H9 (cell line): ENCODE measurements around the gene SLC22A13. TPM values are rescaled to one million over a fixed set of nuclear protein-coding genes. Genes with fewer than 3 reads are reported as not detected.

Experiments
- DNase-seq: peaks from one replicate; pipeline ENCODE4 v3.0.0-alpha.2; 2017
- H2AFZ ChIP-seq: one replicate; pipeline ENCODE4 v1.6.1; 2013; ENCODE audit warnings: mild to moderate bottlenecking, low read length, control low read depth, moderate library complexity
- H2AK5ac ChIP-seq: 2 replicates; pipeline ENCODE4 v1.6.1; 2013; ENCODE audit warnings: low read length, control low read depth, mixed read lengths; ENCODE audit not compliant: insufficient read length
- H2BK120ac ChIP-seq: one replicate; pipeline ENCODE4 v1.6.1; 2013; ENCODE audit warnings: low read depth, mild to moderate bottlenecking, low read length, control low read depth, inconsistent platforms; ENCODE audit not compliant: poor library complexity, severe bottlenecking
- H2BK12ac ChIP-seq: 2 replicates; pipeline ENCODE4 v1.6.1; 2013; ENCODE audit warnings: low read length, control low read depth, mixed read lengths, low read depth; ENCODE audit not compliant: insufficient read length
- H2BK15ac ChIP-seq: 2 replicates; pipeline ENCODE4 v1.6.1; 2013; ENCODE audit warnings: low read depth, low read length, control low read depth
- H2BK20ac ChIP-seq: one replicate; pipeline ENCODE4 v1.6.1; 2013; ENCODE audit warnings: low read depth, mild to moderate bottlenecking, low read length, control low read depth, inconsistent platforms; ENCODE audit not compliant: poor library complexity, severe bottlenecking
- H2BK5ac ChIP-seq: 2 replicates; pipeline ENCODE4 v1.6.1; 2013; ENCODE audit warnings: low read length, control low read depth, mixed read lengths; ENCODE audit not compliant: insufficient read length
- H3K14ac ChIP-seq: 2 replicates; pipeline ENCODE4 v1.6.1; 2013; ENCODE audit warnings: low read length, control low read depth; ENCODE audit not compliant: insufficient read depth
- H3K18ac ChIP-seq: 2 replicates; pipeline ENCODE4 v1.6.1; 2013; ENCODE audit warnings: low read depth, mild to moderate bottlenecking, mixed read lengths, low read length, control low read depth; ENCODE audit not compliant: insufficient read length
- H3K23ac ChIP-seq: 2 replicates; pipeline ENCODE4 v1.6.1; 2013; ENCODE audit warnings: low read length, control low read depth, mixed read lengths, low read depth; ENCODE audit not compliant: insufficient read length
- H3K23me2 ChIP-seq: 2 replicates; pipeline ENCODE4 v1.6.1; 2013; ENCODE audit warnings: low read depth, mild to moderate bottlenecking, mixed read lengths, low read length, control low read depth; ENCODE audit not compliant: insufficient read length, poor library complexity, severe bottlenecking
- H3K27ac ChIP-seq: 2 replicates; pipeline ENCODE4 v1.5.1; 2013; ENCODE audit warnings: low read length, control low read depth, mixed read lengths, low read depth; ENCODE audit not compliant: insufficient read length
- H3K27me3 ChIP-seq: 2 replicates; pipeline ENCODE4 v1.6.1; 2013; ENCODE audit warnings: low read length, control low read depth, inconsistent platforms; ENCODE audit not compliant: insufficient read depth
- H3K4ac ChIP-seq: 2 replicates; pipeline ENCODE4 v1.6.1; 2013; ENCODE audit warnings: low read depth, mild to moderate bottlenecking, control low read depth, inconsistent platforms, low read length, moderate library complexity
- H3K4me1 ChIP-seq: 2 replicates; pipeline ENCODE4 v1.6.1; 2013; ENCODE audit warnings: low read length, control low read depth, inconsistent platforms; ENCODE audit not compliant: insufficient read depth
- H3K4me2 ChIP-seq: 2 replicates; pipeline ENCODE4 v1.6.1; 2013; ENCODE audit warnings: low read length, control low read depth, mixed read lengths; ENCODE audit not compliant: insufficient read length, insufficient read depth
- H3K56ac ChIP-seq: 2 replicates; pipeline ENCODE4 v1.6.1; 2013; ENCODE audit warnings: low read depth, mild to moderate bottlenecking, mixed read lengths, low read length, control low read depth; ENCODE audit not compliant: insufficient read length
- H3K79me1 ChIP-seq: 2 replicates; pipeline ENCODE4 v1.6.1; 2013; ENCODE audit warnings: low read depth, mild to moderate bottlenecking, moderate library complexity, low read length, control low read depth, inconsistent platforms; ENCODE audit not compliant: insufficient read depth, poor library complexity, severe bottlenecking
- H3K79me2 ChIP-seq: 2 replicates; pipeline ENCODE4 v1.6.1; 2013; ENCODE audit warnings: low read length, control low read depth, inconsistent platforms; ENCODE audit not compliant: insufficient read depth
- H3K9ac ChIP-seq: 2 replicates; pipeline ENCODE4 v1.6.1; 2013; ENCODE audit warnings: low read length, control low read depth, mixed read lengths; ENCODE audit not compliant: insufficient read length; ENCODE audit errors: extremely low read depth
- H3K9me3 ChIP-seq: one replicate; pipeline ENCODE4 v1.6.1; 2013; ENCODE audit warnings: low read depth, low read length, inconsistent platforms; ENCODE audit not compliant: control insufficient read depth
- H3T11ph ChIP-seq: one replicate; pipeline ENCODE4 v1.6.1; 2013; ENCODE audit warnings: mild to moderate bottlenecking, low read length, control low read depth, inconsistent platforms
- H4K20me1 ChIP-seq: one replicate; pipeline ENCODE4 v1.6.1; 2013; ENCODE audit not compliant: control insufficient read depth, insufficient read length, insufficient read depth
- H4K5ac ChIP-seq: 2 replicates; pipeline ENCODE4 v1.6.1; 2013; ENCODE audit warnings: low read depth, mild to moderate bottlenecking, mixed read lengths, low read length, control low read depth; ENCODE audit not compliant: insufficient read length
- H4K8ac ChIP-seq: replicated peaks from 2 replicates; pipeline ENCODE4 v1.6.1; 2013; ENCODE audit warnings: low read length, control low read depth, mixed read lengths, low read depth; ENCODE audit not compliant: insufficient read length
- H4K91ac ChIP-seq: 2 replicates; pipeline ENCODE4 v1.6.1; 2013; ENCODE audit warnings: low read depth, mild to moderate bottlenecking, moderate library complexity, mixed read lengths, low read length, control low read depth; ENCODE audit not compliant: insufficient read length
- H3K27ac Mint-ChIP-seq, 3 experiments: 2 replicates in 2 of 3; 3 replicates in 1 of 3; pipeline ENCODE4 v1.8.0; 2020 to 2021; ENCODE audit warnings: mixed read lengths in 3 of 3, mild to moderate bottlenecking in 1 of 3, moderate library complexity in 1 of 3
- H3K27me3 Mint-ChIP-seq: 2 replicates; pipeline ENCODE4 v1.8.0; 2021; ENCODE audit warnings: low read depth, mild to moderate bottlenecking, moderate library complexity, mixed read lengths
- H3K36me3 Mint-ChIP-seq, 3 experiments: 2 replicates in 2 of 3; 3 replicates in 1 of 3; pipeline ENCODE4 v1.8.0; 2020 to 2021; ENCODE audit warnings: low read depth in 3 of 3, mixed read lengths in 3 of 3; ENCODE audit not compliant: insufficient read depth in 1 of 3
- H3K4me1 Mint-ChIP-seq, 2 experiments: 2 replicates each; pipeline ENCODE4 v1.8.0; 2020; ENCODE audit warnings: mixed read lengths in 2 of 2
- H3K4me3 Mint-ChIP-seq, 2 experiments: 2 replicates in 1 of 2; 3 replicates in 1 of 2; pipeline ENCODE4 v1.8.0; 2020 to 2021; ENCODE audit warnings: mild to moderate bottlenecking in 2 of 2, mixed read lengths in 2 of 2, moderate library complexity in 1 of 2
- H3K9me3 Mint-ChIP-seq, 2 experiments: 2 replicates in 1 of 2; 3 replicates in 1 of 2; pipeline ENCODE4 v1.8.0; 2020; ENCODE audit warnings: mild to moderate bottlenecking in 2 of 2, mixed read lengths in 2 of 2, moderate library complexity in 1 of 2
- CTCF ChIP-seq: fragments of 200-600 bp; sonication (generic); conservative IDR thresholded peaks from 3 replicates; pipeline ENCODE4 v1.8.0; 2021; ENCODE audit warnings: antibody characterized with exemption, mild to moderate bottlenecking
- WGBS: extraction: QIAGEN DNeasy Blood & Tissue Kit; methylation state at CpG from one replicate; pipeline ENCODE4 v1.1.7; 2013; ENCODE audit warnings: missing lambda C conversion rate, low lambda C conversion rate, mixed read lengths; ENCODE audit not compliant: insufficient read length; ENCODE audit errors: extremely low coverage; 5-methylcytosine and 5-hydroxymethylcytosine counted together
- total RNA-seq: library from RNA; stranded (reverse); gene quantifications from 2 replicates; pipeline ENCODE4 v1.2.1, GENCODE V29; 2021

SLC22A13 gene
- total RNA-seq, 1 experiment from 2014 or later, result not detected

- H3K27ac Mint-ChIP-seq, result no peak overlapping the region
- H2AFZ ChIP-seq, result no peak overlapping the region
- H3K79me1 ChIP-seq, result no peaks in the 10 kb centered on the region
- H3K23ac ChIP-seq, result no peak overlapping the region
- H2BK120ac ChIP-seq, result no peak overlapping the region
- H4K91ac ChIP-seq, result no peak overlapping the region
- H3K27me3 Mint-ChIP-seq, result no peaks in the 10 kb centered on the region
- H3K4ac ChIP-seq, result no peak overlapping the region
- no peak for TF ChIP-seq CTCF
- WGBS, result no CpG with 5 or more reads among the region's 2 CpGs
- H3K27me3 ChIP-seq, result no peaks in the 10 kb centered on the region
- H2BK5ac ChIP-seq, result no peak overlapping the region
- H4K5ac ChIP-seq, result no peak overlapping the region
- H3K4me3 Mint-ChIP-seq, result no peak overlapping the region
- no peak for DNase-seq
- no peak overlapping the region for H3K14ac ChIP-seq
- no peak overlapping the region for H2AK5ac ChIP-seq
- peaks cover 19 to 54% (median 39%) of the 10 kb centered on the region in 3 experiments for H3K36me3 Mint-ChIP-seq
- no peak overlapping the region for H2BK20ac ChIP-seq
- no peak overlapping the region for H2BK15ac ChIP-seq
- no peaks in the 10 kb centered on the region for H3K9me3 ChIP-seq
- H2BK12ac ChIP-seq, result no peak overlapping the region
- no peaks in the 10 kb centered on the region for H3K23me2 ChIP-seq
- no peaks in the 10 kb centered on the region for H3K4me1 ChIP-seq
- H3T11ph ChIP-seq, result no peak overlapping the region
- H3K56ac ChIP-seq, result no peak overlapping the region
- H3K79me2 ChIP-seq, result no peaks in the 10 kb centered on the region
- no peak overlapping the region for H4K8ac ChIP-seq
- H3K4me1 Mint-ChIP-seq, result no peaks in the 10 kb centered on the region
- H3K9ac ChIP-seq, result no peak overlapping the region
- H4K20me1 ChIP-seq, result peaks cover 4% of the 10 kb centered on the region
- no peak overlapping the region for H3K27ac ChIP-seq
- H3K18ac ChIP-seq, result no peak overlapping the region
- H3K4me2 ChIP-seq, result no peak overlapping the region
- H3K9me3 Mint-ChIP-seq, result no peaks in the 10 kb centered on the region; a peak in 1 of 5 replicates
Measured at GRCh38 chr3:38232701-38233100, 32.9 kb upstream of the SLC22A13 start.
